ENCODE results near the gene OR51V1. TPM values are rescaled to one million over a fixed set of nuclear protein-coding genes. Genes with fewer than 3 reads are reported as not detected.

OR51V1 gene
- total and polyA plus RNA-seq, 10 of the 15 experiments (the other 5 are each of a cell fraction or from before 2014, with no cell fraction given): not detected

- H3K4me3 ChIP-seq: no peak overlapping the region
- no peak overlapping the region for H3K4me2 ChIP-seq (ENCODE audit: control insufficient read depth, insufficient read depth)
- WGBS (ENCODE audit: insufficient coverage, insufficient replicate concordance, low lambda C conversion rate, missing lambda C conversion rate): 59% methylated on average over 2 of the region's 2 CpGs
- CTCF ChIA-PET: no interaction called here
- H3K36me3 ChIP-seq (ENCODE audit: control insufficient read depth in 2 of 2, insufficient read depth in 2 of 2, low read length in 1 of 2): no peaks in the 10 kb centered on the region
- H3K79me2 ChIP-seq (ENCODE audit: control insufficient read depth, insufficient read depth, low read length): no peaks in the 10 kb centered on the region
- H3K27ac ChIP-seq (ENCODE audit: control insufficient read depth, insufficient read depth): no peak overlapping the region
- SMC1A ChIA-PET (ENCODE audit: uncharacterized antibody, unreplicated experiment): interaction anchor here (0.6 kb wide), 1 partner anchor 655 kb away, joined by 4 read pairs; no protein-coding TSS in a partner anchor
- ATAC-seq (no peak), DNase-seq (ENCODE audit: low read depth, low spot score) (no peak), FAIRE-seq (no peak)
- intact Hi-C loops (cut with micrococcal nuclease; ENCODE audit: unreplicated experiment) (no loop called here), in situ Hi-C loops (cut with MboI) (no loop called here)
- H2AFZ ChIP-seq (ENCODE audit: control insufficient read depth, low read depth, low read length): no peak overlapping the region
- no peaks in the 10 kb centered on the region for H3K27me3 ChIP-seq (replicated peaks in 1 of 2; ENCODE audit: control insufficient read depth in 2 of 2, insufficient read depth in 2 of 2, low read length in 1 of 2)
- no TSS peak for BruUV-seq (replicated peaks)
- H3K4me1 ChIP-seq (ENCODE audit: control insufficient read depth, insufficient read depth, low read length): no peaks in the 10 kb centered on the region; the same call in 1 of the 2 replicates
- no peaks in the 10 kb centered on the region for H4K20me1 ChIP-seq (ENCODE audit: control insufficient read depth, insufficient read depth)
- no peaks in the 10 kb centered on the region for H3K9me3 ChIP-seq (replicated peaks; ENCODE audit: control insufficient read depth, insufficient read depth, low read length)
- POLR2A ChIA-PET: no interaction called here
- no peak overlapping the region for H3K9ac ChIP-seq (ENCODE audit: control insufficient read depth, insufficient read depth, low read length)
- RAD21 ChIA-PET (ENCODE audit: unreplicated experiment): no interaction called here
- TF ChIP-seq IRF4 (IDR thresholded peaks at IDR 0.05; ENCODE audit: low read depth, low read length): no peak
- no peak for TF ChIP-seq ZSCAN29 (IDR thresholded peaks at IDR 0.05)
- no peak for TF ChIP-seq RAD21 (IDR thresholded peaks at IDR 0.05; ENCODE audit: insufficient read depth, low read depth, low read length)
- TF ChIP-seq HDAC2 (IDR thresholded peaks at IDR 0.05): no peak
- no peak for TF ChIP-seq EP300 (IDR thresholded peaks at IDR 0.05; ENCODE audit: borderline replicate concordance in 1 of 2, control insufficient read depth in 1 of 2, low read depth in 2 of 2, low read length in 2 of 2)
- no peak for TF ChIP-seq TCF3 (IDR thresholded peaks at IDR 0.05; ENCODE audit: borderline replicate concordance, insufficient read depth, low read depth, low read length)
- no peak for TF ChIP-seq HSF1 (IDR thresholded peaks at IDR 0.05; ENCODE audit: low read depth, low read length)
- TF ChIP-seq CBX5 (IDR thresholded peaks at IDR 0.05; ENCODE audit: low read depth): no peak
- no peak for TF ChIP-seq NRF1 (conservative IDR thresholded peaks at IDR 0.05; ENCODE audit: low read depth, low read length)
- TF ChIP-seq ATF2 (IDR thresholded peaks at IDR 0.05; ENCODE audit: low read length): no peak
- TF ChIP-seq, protein P1, sequence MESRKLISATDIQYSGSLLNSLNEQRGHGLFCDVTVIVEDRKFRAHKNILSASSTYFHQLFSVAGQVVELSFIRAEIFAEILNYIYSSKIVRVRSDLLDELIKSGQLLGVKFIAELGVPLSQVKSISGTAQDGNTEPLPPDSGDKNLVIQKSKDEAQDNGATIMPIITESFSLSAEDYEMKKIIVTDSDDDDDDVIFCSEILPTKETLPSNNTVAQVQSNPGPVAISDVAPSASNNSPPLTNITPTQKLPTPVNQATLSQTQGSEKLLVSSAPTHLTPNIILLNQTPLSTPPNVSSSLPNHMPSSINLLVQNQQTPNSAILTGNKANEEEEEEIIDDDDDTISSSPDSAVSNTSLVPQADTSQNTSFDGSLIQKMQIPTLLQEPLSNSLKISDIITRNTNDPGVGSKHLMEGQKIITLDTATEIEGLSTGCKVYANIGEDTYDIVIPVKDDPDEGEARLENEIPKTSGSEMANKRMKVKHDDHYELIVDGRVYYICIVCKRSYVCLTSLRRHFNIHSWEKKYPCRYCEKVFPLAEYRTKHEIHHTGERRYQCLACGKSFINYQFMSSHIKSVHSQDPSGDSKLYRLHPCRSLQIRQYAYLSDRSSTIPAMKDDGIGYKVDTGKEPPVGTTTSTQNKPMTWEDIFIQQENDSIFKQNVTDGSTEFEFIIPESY (IDR thresholded peaks at IDR 0.05): no peak
- no peak for TF ChIP-seq STAT3 (IDR thresholded peaks at IDR 0.05; ENCODE audit: low read depth, low read length)
- TF ChIP-seq KDM1A (IDR thresholded peaks at IDR 0.05; ENCODE audit: borderline replicate concordance): no peak
- no peak for TF ChIP-seq ZNF592 (IDR thresholded peaks at IDR 0.05)
- TF ChIP-seq BMI1 (IDR thresholded peaks at IDR 0.05; ENCODE audit: borderline replicate concordance): no peak
These were observed 32.3 kb upstream of the OR51V1 start for GRCh38 chr11:5232821-5233220.
